Neural crest cell (in vitro differentiated cells): ENCODE data around the gene SNX9. TPM values are rescaled to one million over a fixed set of nuclear protein-coding genes. Genes with fewer than 3 reads are reported as not detected.
"Not testable (repeated sequence)": the region's sequence is repeated elsewhere in the genome, so short reads cannot be mapped to it uniquely, and the experiment has no call there.

Source experiments
- DNase-seq: peaks from one replicate; pipeline ENCODE4 v3.0.0; 2021; ENCODE audit warnings: low read depth, mixed read lengths, low spot score
- H3K27ac Mint-ChIP-seq: one replicate; pipeline ENCODE4 v1.8.0; 2021; ENCODE audit warnings: mild to moderate bottlenecking, mixed read lengths; ENCODE audit not compliant: unreplicated experiment
- H3K27me3 Mint-ChIP-seq: 2 replicates; pipeline ENCODE4 v1.8.0; 2021; ENCODE audit warnings: low read depth, mild to moderate bottlenecking, mixed read lengths
- H3K36me3 Mint-ChIP-seq: 2 replicates; pipeline ENCODE4 v1.8.0; 2021; ENCODE audit warnings: low read depth, mild to moderate bottlenecking, mixed read lengths
- H3K4me1 Mint-ChIP-seq: 2 replicates; pipeline ENCODE4 v1.8.0; 2021; ENCODE audit warnings: mixed read lengths
- H3K4me3 Mint-ChIP-seq: one replicate; pipeline ENCODE4 v1.8.0; 2021; ENCODE audit warnings: mild to moderate bottlenecking, mixed read lengths
- H3K9me3 Mint-ChIP-seq: 2 replicates; pipeline ENCODE4 v1.8.0; 2021; ENCODE audit warnings: mixed read lengths
- CTCF ChIP-seq: fragments of 200-600 bp; sonication (generic); conservative IDR thresholded peaks from 2 replicates; pipeline ENCODE4 v1.5.0; 2021; ENCODE audit warnings: antibody characterized with exemption, mild to moderate bottlenecking
- total RNA-seq: library from RNA; stranded (reverse); gene quantifications from 2 replicates; pipeline ENCODE4 v1.2.1, GENCODE V29; 2021

The SNX9 gene
- total RNA-seq, 1 donor from 2014 or later: 18.1 TPM

- no peak overlapping the region for H3K4me3 Mint-ChIP-seq
- no peaks in the 10 kb centered on the region for H3K9me3 Mint-ChIP-seq
- no peak overlapping the region for H3K27ac Mint-ChIP-seq
- TF ChIP-seq CTCF: no peak
- H3K4me1 Mint-ChIP-seq: no peaks in the 10 kb centered on the region
- no peaks in the 10 kb centered on the region for H3K27me3 Mint-ChIP-seq
- no peaks in the 10 kb centered on the region for H3K36me3 Mint-ChIP-seq
- DNase-seq: no peak
Measured at GRCh38 chr6:157788180-157788579, 34.9 kb upstream of the SNX9 start.

- no peaks in the 10 kb centered on the region for H3K9me3 Mint-ChIP-seq
- H3K4me1 Mint-ChIP-seq: no peaks in the 10 kb centered on the region
- TF ChIP-seq CTCF: no peak
- no peak overlapping the region for H3K27ac Mint-ChIP-seq
- no peak for DNase-seq
- no peaks in the 10 kb centered on the region for H3K27me3 Mint-ChIP-seq
- H3K36me3 Mint-ChIP-seq: no peaks in the 10 kb centered on the region
- no peak overlapping the region for H3K4me3 Mint-ChIP-seq
Measured at GRCh38 chr6:157789297-157789696, 33.7 kb upstream of the SNX9 start.

GRCh38 chr6:157789861-157790260, 33.2 kb upstream of the SNX9 start:
- Mint-ChIP-seq H3K36me3 (no peaks in the 10 kb centered on the region), H3K27me3 (no peaks in the 10 kb centered on the region), H3K4me3 (no peak overlapping the region), H3K9me3 (no peaks in the 10 kb centered on the region), H3K27ac (no peak overlapping the region), H3K4me1 (no peaks in the 10 kb centered on the region)
- DNase-seq: no peak
- TF ChIP-seq CTCF: no peak

GRCh38 chr6:157790548-157791160, 32.4 kb upstream of the SNX9 start:
- no peaks in the 10 kb centered on the region for H3K4me1 Mint-ChIP-seq
- no peak for DNase-seq
- no peak for TF ChIP-seq CTCF
- H3K36me3 Mint-ChIP-seq: no peaks in the 10 kb centered on the region
- no peak overlapping the region for H3K27ac Mint-ChIP-seq
- no peak overlapping the region for H3K4me3 Mint-ChIP-seq
- no peaks in the 10 kb centered on the region for H3K27me3 Mint-ChIP-seq
- no peaks in the 10 kb centered on the region for H3K9me3 Mint-ChIP-seq

- H3K27ac Mint-ChIP-seq: no peak overlapping the region
- no peaks in the 10 kb centered on the region for H3K9me3 Mint-ChIP-seq
- no peaks in the 10 kb centered on the region for H3K36me3 Mint-ChIP-seq
- no peaks in the 10 kb centered on the region for H3K27me3 Mint-ChIP-seq
- no peak overlapping the region for H3K4me3 Mint-ChIP-seq
- H3K4me1 Mint-ChIP-seq: no peaks in the 10 kb centered on the region
- TF ChIP-seq CTCF: no peak
- DNase-seq: no peak
Measured at GRCh38 chr6:157791450-157791849, 31.6 kb upstream of the SNX9 start.

- no peak for TF ChIP-seq CTCF
- Mint-ChIP-seq H3K27me3 (no peaks in the 10 kb centered on the region), H3K27ac (no peak overlapping the region), H3K9me3 (no peaks in the 10 kb centered on the region), H3K36me3 (no peaks in the 10 kb centered on the region), H3K4me3 (no peak overlapping the region), H3K4me1 (no peaks in the 10 kb centered on the region)
- DNase-seq: no peak
Measured at GRCh38 chr6:157792671-157793070, 30.4 kb upstream of the SNX9 start.

GRCh38 chr6:157794012-157794411, 29.0 kb upstream of the SNX9 start:
- not testable (repeated sequence) for H3K36me3 Mint-ChIP-seq, H3K4me3 Mint-ChIP-seq, H3K27ac Mint-ChIP-seq, H3K9me3 Mint-ChIP-seq, DNase-seq, H3K4me1 Mint-ChIP-seq, H3K27me3 Mint-ChIP-seq
